Activated CD4-positive, alpha-beta memory T cell treated with anti-CD3 and anti-CD28 coated beads, Interleukin-2, amount 10 ng/mL, durations not matched to agents 7 days and 5 days (primary cell): ENCODE results near the gene NR4A3. TPM values are rescaled to one million over a fixed set of nuclear protein-coding genes. Genes with fewer than 3 reads are reported as not detected.
"Not testable (repeated sequence)": the region's sequence is repeated elsewhere in the genome, so short reads cannot be mapped to it uniquely, and the experiment has no call there.

Experiments used
- CTCF ChIA-PET: fragments of 350-600 bp; sonication (Branson Sonifier 250); formaldehyde crosslinking; loops from one replicate; lab custom pipeline; 2021; ENCODE audit warnings: antibody characterized with exemption, inconsistent platforms; lab: Charles Lee
- POLR2A ChIA-PET: fragments of 350-600 bp; sonication (Branson Sonifier 250); formaldehyde crosslinking; loops from one replicate; lab custom pipeline; 2021; ENCODE audit warnings: antibody characterized with exemption; lab: Charles Lee
- DNase-seq: peaks from one replicate; pipeline ENCODE4 v3.0.0-alpha.2; 2020
- H3K27ac Mint-ChIP-seq: one replicate; pipeline ENCODE4 v1.8.0; 2021; ENCODE audit warnings: mild to moderate bottlenecking, mixed read lengths
- H3K27me3 Mint-ChIP-seq: one replicate; pipeline ENCODE4 v1.8.0; 2021; ENCODE audit warnings: mixed read lengths
- H3K36me3 Mint-ChIP-seq: one replicate; pipeline ENCODE4 v1.8.0; 2021; ENCODE audit warnings: low read depth, mixed read lengths
- H3K4me1 Mint-ChIP-seq: one replicate; pipeline ENCODE4 v1.8.0; 2021; ENCODE audit warnings: mixed read lengths
- H3K4me3 Mint-ChIP-seq: one replicate; pipeline ENCODE4 v1.8.0; 2021; ENCODE audit warnings: mild to moderate bottlenecking, mixed read lengths
- H3K9me3 Mint-ChIP-seq: one replicate; pipeline ENCODE4 v1.8.0; 2021; ENCODE audit warnings: mixed read lengths
- total RNA-seq, 2 experiments: library from RNA; stranded (reverse); gene quantifications; one replicate each; pipeline ENCODE4 v1.2.3, GENCODE V29; 2021

NR4A3 gene
- 1 to 10 TPM; 3.0 to 3.2 TPM for total RNA-seq

DNA sequence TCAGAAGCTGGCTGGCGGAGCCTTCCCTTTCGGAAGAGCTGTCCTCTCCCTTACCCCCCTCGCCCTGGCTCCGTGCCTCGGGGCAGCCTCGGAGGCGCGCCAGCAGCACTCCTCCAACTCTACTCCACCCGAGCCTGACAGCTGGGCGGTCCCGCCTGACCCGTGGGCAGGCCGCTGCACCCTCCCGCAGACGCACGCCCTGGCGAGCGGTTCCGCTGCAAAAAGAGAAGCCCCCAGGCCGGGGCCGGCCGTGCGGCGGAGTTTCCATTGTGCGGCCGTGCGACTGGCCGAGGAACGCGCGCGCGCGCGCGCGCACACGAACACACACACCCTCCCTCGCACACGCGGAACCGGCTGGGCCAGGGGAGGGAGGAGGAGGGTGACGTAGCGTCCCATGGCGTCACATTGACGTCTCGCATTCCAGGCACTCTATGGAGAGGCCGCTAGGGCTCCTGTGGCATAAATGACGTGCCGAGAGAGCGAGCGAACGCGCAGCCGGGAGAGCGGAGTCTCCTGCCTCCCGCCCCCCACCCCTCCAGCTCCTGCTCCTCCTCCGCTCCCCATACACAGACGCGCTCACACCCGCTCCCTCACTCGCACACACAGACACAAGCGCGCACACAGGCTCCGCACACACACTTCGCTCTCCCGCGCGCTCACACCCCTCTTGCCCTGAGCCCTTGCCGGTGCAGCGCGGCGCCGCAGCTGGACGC, at the start of gene NR4A3:
Gene NR4A3 (plus strand): TSS at position 490 of the 713 bp plus-strand sequence. CDS start 6,158 bp downstream, outside the sequence.
- Mint-ChIP-seq H3K36me3 (peaks cover 5% of the 10 kb centered on the region), H3K9me3 (no peaks in the 10 kb centered on the region), H3K4me1 (peaks cover 66% of the 10 kb centered on the region), H3K4me3 (peak within 1 kb of the TSS; percentile 91), H3K27me3 (peaks cover 50% of the 10 kb centered on the region), H3K27ac (peak within 1 kb of the TSS; percentile 70)
- ChIA-PET CTCF (interaction anchor here (0.6 to 1.5 kb wide), 4 partner anchors 189 to 600 kb away, joined by 3 read pairs; no protein-coding TSS in a partner anchor), POLR2A (interaction anchor here (0.6 to 2.3 kb wide), 3 partner anchors 85 to 600 kb away, joined by 4 to 13 read pairs (median 6); partner anchors contain the start of genes ALG2, SEC61B and STX17)
- DNase-seq: peak; percentile 89

- ChIA-PET POLR2A (no interaction called here), CTCF (no interaction called here)
- Mint-ChIP-seq H3K27me3 (peaks cover 20% of the 10 kb centered on the region), H3K9me3 (no peaks in the 10 kb centered on the region), H3K27ac (no peak overlapping the region), H3K4me1 (peaks cover under 1% of the 10 kb centered on the region), H3K36me3 (no peaks in the 10 kb centered on the region), H3K4me3 (no peak overlapping the region)
- no peak for DNase-seq
Observed at GRCh38 chr9:99773468-99774138, 48.1 kb upstream of the NR4A3 start.

DNA sequence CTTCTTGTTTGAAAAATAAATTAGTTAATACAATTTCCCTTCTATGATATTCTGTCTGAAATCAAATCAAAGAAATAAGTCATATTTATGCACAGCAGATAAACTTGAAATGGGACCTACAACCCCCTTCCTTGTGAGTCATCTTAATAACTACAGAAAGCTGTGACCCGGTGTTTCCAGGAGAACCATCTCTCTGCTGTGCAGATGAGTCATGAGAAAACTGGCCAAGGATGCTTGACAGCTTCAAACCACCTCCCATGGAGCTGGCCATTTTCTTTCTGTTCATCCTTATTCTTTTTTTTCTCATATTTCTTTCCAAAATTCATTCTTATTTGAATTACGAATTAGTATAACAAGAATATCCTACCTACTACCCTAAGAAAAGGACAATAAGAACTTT, 43.4 kb upstream of the NR4A3 start:
- no peak for DNase-seq
- POLR2A ChIA-PET: no interaction called here
- no peak overlapping the region for H3K4me3 Mint-ChIP-seq

GRCh38 chr9:99778836-99779235, 42.8 kb upstream of the NR4A3 start:
- H3K36me3 Mint-ChIP-seq: no peaks in the 10 kb centered on the region
- H3K4me1 Mint-ChIP-seq: peaks cover 3% of the 10 kb centered on the region
- peaks cover 20% of the 10 kb centered on the region for H3K27me3 Mint-ChIP-seq
- H3K27ac Mint-ChIP-seq: no peak overlapping the region
- H3K4me3 Mint-ChIP-seq: no peak overlapping the region
- CTCF ChIA-PET: no interaction called here
- POLR2A ChIA-PET: no interaction called here
- H3K9me3 Mint-ChIP-seq: peaks cover 4% of the 10 kb centered on the region
- no peak for DNase-seq

More for the DNA sequence above, 43.4 kb upstream of the NR4A3 start:
- Mint-ChIP-seq H3K36me3 (no peaks in the 10 kb centered on the region), H3K27ac (no peak overlapping the region), H3K9me3 (peaks cover 4% of the 10 kb centered on the region), H3K27me3 (peaks cover 17% of the 10 kb centered on the region), H3K4me1 (peaks cover 3% of the 10 kb centered on the region)
- CTCF ChIA-PET: no interaction called here

DNA sequence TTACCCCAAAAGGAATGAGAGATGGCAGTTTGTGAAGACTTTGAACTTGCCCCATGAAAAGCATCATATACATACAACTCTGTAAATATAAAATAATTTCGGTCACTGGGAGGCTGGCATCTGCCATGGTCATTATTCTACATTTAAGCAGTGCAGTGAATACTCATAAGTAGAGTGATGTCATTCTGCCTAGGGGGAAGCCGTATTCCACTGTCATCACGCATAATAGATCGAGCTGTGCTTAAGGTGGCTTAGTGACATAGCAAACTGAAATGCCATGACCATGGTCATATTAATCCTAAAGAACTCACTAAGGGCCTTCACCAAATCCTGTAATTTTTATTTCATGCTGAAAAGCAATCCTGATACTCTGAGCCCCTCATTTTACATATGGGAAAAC, 42.4 kb upstream of the NR4A3 start:
- Mint-ChIP-seq H3K36me3 (no peaks in the 10 kb centered on the region), H3K9me3 (peaks cover 4% of the 10 kb centered on the region), H3K27ac (no peak overlapping the region), H3K4me3 (no peak overlapping the region), H3K27me3 (peaks cover 24% of the 10 kb centered on the region), H3K4me1 (peaks cover 3% of the 10 kb centered on the region)
- ChIA-PET POLR2A (no interaction called here), CTCF (no interaction called here)
- no peak for DNase-seq

- H3K27ac Mint-ChIP-seq, CTCF ChIA-PET, DNase-seq, H3K4me1 Mint-ChIP-seq, H3K9me3 Mint-ChIP-seq, H3K36me3 Mint-ChIP-seq, POLR2A ChIA-PET, H3K4me3 Mint-ChIP-seq: not testable (repeated sequence)
- H3K27me3 Mint-ChIP-seq: peaks cover 38% of the 10 kb centered on the region
Observed at GRCh38 chr9:99782349-99782748, 39.3 kb upstream of the NR4A3 start.

GRCh38 chr9:99782962-99783718, 38.5 kb upstream of the NR4A3 start:
- CTCF ChIA-PET: no interaction called here

DNA sequence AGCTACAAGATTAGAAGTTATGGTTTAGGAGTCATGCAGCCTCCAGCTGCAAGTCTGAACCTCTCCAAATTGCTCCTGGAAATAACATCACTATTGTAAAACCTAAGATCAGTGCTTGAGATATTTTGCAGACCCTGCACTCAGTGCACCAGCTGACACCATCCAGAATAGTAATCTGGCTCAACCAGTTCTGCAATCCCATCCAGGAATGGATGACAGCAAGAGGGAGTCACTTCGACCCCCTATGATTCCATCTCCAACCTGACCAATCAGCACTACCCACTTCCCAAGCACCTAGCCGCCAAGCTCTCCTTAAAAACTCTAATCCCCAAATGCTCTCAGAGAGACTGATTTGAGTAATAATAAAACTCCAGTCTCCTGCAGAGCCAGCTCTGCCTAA, 37.9 kb upstream of the NR4A3 start:
- Mint-ChIP-seq H3K27me3 (peaks cover 41% of the 10 kb centered on the region), H3K36me3 (no peaks in the 10 kb centered on the region), H3K27ac (no peak overlapping the region), H3K4me1 (peaks cover under 1% of the 10 kb centered on the region), H3K4me3 (no peak overlapping the region), H3K9me3 (peaks cover 4% of the 10 kb centered on the region)
- POLR2A ChIA-PET: interaction anchor here (1.0 kb wide), 1 partner anchor 14 kb away, joined by 4 read pairs; no protein-coding TSS in a partner anchor
- DNase-seq: no peak
- CTCF ChIA-PET: no interaction called here

More at GRCh38 chr9:99782962-99783718, 38.5 kb upstream of the NR4A3 start:
- POLR2A ChIA-PET: interaction anchor here (1.0 kb wide), 1 partner anchor 15 kb away, joined by 4 read pairs; no protein-coding TSS in a partner anchor
- Mint-ChIP-seq H3K27me3 (peaks cover 41% of the 10 kb centered on the region), H3K4me3 (no peak overlapping the region), H3K27ac (no peak overlapping the region), H3K4me1 (peaks cover 3% of the 10 kb centered on the region), H3K9me3 (peaks cover 4% of the 10 kb centered on the region), H3K36me3 (no peaks in the 10 kb centered on the region)
- DNase-seq: no peak

GRCh38 chr9:99785010-99785590, 36.6 kb upstream of the NR4A3 start:
- ChIA-PET CTCF (no interaction called here), POLR2A (no interaction called here)
- Mint-ChIP-seq H3K36me3 (no peaks in the 10 kb centered on the region), H3K4me1 (no peaks in the 10 kb centered on the region), H3K27me3 (peaks cover 48% of the 10 kb centered on the region), H3K4me3 (no peak overlapping the region), H3K9me3 (peaks cover 4% of the 10 kb centered on the region), H3K27ac (no peak overlapping the region)
- DNase-seq: no peak

- Mint-ChIP-seq H3K27ac (no peak overlapping the region), H3K4me1 (no peaks in the 10 kb centered on the region), H3K4me3 (no peak overlapping the region), H3K36me3 (no peaks in the 10 kb centered on the region), H3K27me3 (peaks cover 49% of the 10 kb centered on the region), H3K9me3 (no peaks in the 10 kb centered on the region)
- no peak for DNase-seq
- POLR2A ChIA-PET: no interaction called here
- CTCF ChIA-PET: no interaction called here
Observed at GRCh38 chr9:99787556-99787955, 34.1 kb upstream of the NR4A3 start.

DNA sequence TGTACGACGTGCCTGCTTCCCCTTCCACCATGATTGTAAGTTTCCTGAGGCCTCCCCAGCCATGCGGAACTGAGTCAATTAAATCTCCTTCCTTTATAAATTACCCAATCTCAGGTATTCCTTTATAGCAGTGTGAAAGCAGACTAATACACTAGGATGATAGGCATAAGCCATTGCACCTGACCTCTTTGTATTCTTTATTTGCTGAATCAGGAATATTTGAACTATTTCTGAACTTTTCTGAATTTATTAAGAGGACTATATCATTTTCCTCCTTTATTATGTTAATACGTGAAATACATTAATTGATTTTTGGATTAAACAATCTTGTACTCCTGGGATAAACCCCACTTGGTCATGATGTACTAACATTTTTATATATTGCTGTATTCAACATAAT, 28.2 kb upstream of the NR4A3 start:
- CTCF ChIA-PET: no interaction called here
- H3K27me3 Mint-ChIP-seq: peaks cover 23% of the 10 kb centered on the region
- H3K9me3 Mint-ChIP-seq: no peaks in the 10 kb centered on the region
- H3K4me3 Mint-ChIP-seq: no peak overlapping the region
- DNase-seq: no peak
- H3K36me3 Mint-ChIP-seq: no peaks in the 10 kb centered on the region
- POLR2A ChIA-PET: no interaction called here
- no peaks in the 10 kb centered on the region for H3K4me1 Mint-ChIP-seq
- no peak overlapping the region for H3K27ac Mint-ChIP-seq

GRCh38 chr9:99796231-99796630, 25.5 kb upstream of the NR4A3 start:
- DNase-seq: no peak
- Mint-ChIP-seq H3K4me3 (no peak overlapping the region), H3K9me3 (no peaks in the 10 kb centered on the region), H3K27me3 (peaks cover 13% of the 10 kb centered on the region), H3K4me1 (no peaks in the 10 kb centered on the region), H3K27ac (no peak overlapping the region), H3K36me3 (no peaks in the 10 kb centered on the region)
- CTCF ChIA-PET: no interaction called here
- POLR2A ChIA-PET: no interaction called here

DNA sequence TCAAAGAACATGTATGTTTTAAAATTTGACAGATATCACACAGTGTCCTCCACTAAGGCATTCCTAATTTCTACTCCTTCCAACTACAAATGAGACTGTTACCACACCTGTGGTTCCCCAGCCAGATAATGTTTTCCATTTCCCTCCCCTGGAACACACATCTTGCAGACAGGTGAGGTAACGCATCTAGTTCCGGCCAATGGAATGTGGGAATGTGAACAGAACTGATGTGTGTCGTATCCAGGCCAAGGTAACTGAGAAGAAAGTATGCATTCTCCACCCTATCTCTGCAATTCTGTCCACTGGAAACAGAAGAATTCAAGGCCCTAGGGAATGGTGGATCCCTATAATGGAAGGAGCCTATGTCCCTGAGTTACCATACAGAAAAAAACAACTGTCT, 19.9 kb upstream of the NR4A3 start:
- Mint-ChIP-seq H3K9me3 (no peaks in the 10 kb centered on the region), H3K36me3 (no peaks in the 10 kb centered on the region), H3K27ac (no peak overlapping the region), H3K4me3 (no peak overlapping the region), H3K27me3 (no peaks in the 10 kb centered on the region), H3K4me1 (no peaks in the 10 kb centered on the region)
- no peak for DNase-seq
- ChIA-PET POLR2A (no interaction called here), CTCF (no interaction called here)
